Measurements from ENCODE around the gene CRHR1.

DNA sequence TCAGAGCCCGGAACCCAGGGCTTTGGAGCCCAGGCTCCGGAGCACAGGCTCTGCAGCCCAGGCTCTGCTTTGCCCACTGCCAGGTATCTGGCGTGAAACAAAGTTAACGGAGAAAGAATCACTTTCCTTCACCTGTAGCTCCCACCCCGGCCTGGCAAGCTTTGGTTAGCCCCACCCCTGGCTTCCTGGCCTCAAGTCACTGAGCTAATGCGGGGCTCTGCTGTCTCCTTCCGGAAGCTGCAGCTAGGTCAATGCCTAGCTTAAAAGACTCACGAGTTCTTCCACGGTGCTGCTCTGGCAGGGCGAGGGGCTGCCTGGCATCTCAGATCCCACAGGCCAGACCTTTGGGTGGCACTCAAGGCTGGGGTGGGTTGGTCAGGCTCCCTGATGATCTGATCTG lies 39.5 kb downstream of the CRHR1 start:
- TF ChIP-seq, protein P1, sequence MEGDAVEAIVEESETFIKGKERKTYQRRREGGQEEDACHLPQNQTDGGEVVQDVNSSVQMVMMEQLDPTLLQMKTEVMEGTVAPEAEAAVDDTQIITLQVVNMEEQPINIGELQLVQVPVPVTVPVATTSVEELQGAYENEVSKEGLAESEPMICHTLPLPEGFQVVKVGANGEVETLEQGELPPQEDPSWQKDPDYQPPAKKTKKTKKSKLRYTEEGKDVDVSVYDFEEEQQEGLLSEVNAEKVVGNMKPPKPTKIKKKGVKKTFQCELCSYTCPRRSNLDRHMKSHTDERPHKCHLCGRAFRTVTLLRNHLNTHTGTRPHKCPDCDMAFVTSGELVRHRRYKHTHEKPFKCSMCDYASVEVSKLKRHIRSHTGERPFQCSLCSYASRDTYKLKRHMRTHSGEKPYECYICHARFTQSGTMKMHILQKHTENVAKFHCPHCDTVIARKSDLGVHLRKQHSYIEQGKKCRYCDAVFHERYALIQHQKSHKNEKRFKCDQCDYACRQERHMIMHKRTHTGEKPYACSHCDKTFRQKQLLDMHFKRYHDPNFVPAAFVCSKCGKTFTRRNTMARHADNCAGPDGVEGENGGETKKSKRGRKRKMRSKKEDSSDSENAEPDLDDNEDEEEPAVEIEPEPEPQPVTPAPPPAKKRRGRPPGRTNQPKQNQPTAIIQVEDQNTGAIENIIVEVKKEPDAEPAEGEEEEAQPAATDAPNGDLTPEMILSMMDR (IDR thresholded peaks at IDR 0.05; ENCODE audit: insufficient read depth, low read length), result no peak
- no peak for TF ChIP-seq POLR2AphosphoS5 (IDR thresholded peaks at IDR 0.05; ENCODE audit: low read depth)

Measured in HL-60 (cell line).